Parathyroid adenoma (tissue), 2 donors: ENCODE results near the gene GUCA2A.

Source experiments
- H2AFZ ChIP-seq: fragments of 300-600 bp; sonication (generic); one replicate; pipeline ENCODE4 v1.7.0; 2017; ENCODE audit warnings: antibody characterized with exemption, mild to moderate bottlenecking
- H3K27ac ChIP-seq: fragments of 300-600 bp; sonication (generic); one replicate; pipeline ENCODE4 v1.7.0; 2017
- H3K27me3 ChIP-seq: fragments of 300-600 bp; sonication (generic); one replicate; pipeline ENCODE4 v1.7.0; 2017; ENCODE audit warnings: low read length; ENCODE audit not compliant: control insufficient read depth, insufficient read depth
- H3K36me3 ChIP-seq: fragments of 300-600 bp; sonication (generic); one replicate; pipeline ENCODE4 v1.7.0; 2017; ENCODE audit warnings: low read length; ENCODE audit not compliant: control insufficient read depth, insufficient read depth
- H3K4me1 ChIP-seq: fragments of 300-600 bp; sonication (generic); one replicate; pipeline ENCODE4 v1.7.0; 2017; ENCODE audit warnings: control low read depth
- H3K4me2 ChIP-seq: fragments of 300-600 bp; sonication (generic); one replicate; pipeline ENCODE4 v1.7.0; 2017; ENCODE audit warnings: low read length
- H3K4me3 ChIP-seq: fragments of 300-600 bp; sonication (generic); one replicate; pipeline ENCODE4 v1.7.0; 2017; ENCODE audit warnings: low read depth, low read length
- H3K79me2 ChIP-seq: fragments of 300-600 bp; sonication (generic); one replicate; pipeline ENCODE4 v1.7.0; 2017; ENCODE audit warnings: control low read depth
- H3K9ac ChIP-seq: fragments of 300-600 bp; sonication (generic); one replicate; pipeline ENCODE4 v1.7.0; 2017; ENCODE audit warnings: mild to moderate bottlenecking
- H3K9me3 ChIP-seq: fragments of 300-600 bp; sonication (generic); one replicate; pipeline ENCODE4 v1.7.0; 2017; ENCODE audit warnings: low read length; ENCODE audit not compliant: control insufficient read depth
- TF ChIP-seq, protein P1 (sequence below): fragments of 300-600 bp; sonication (generic); IDR thresholded peaks from one replicate; pipeline ENCODE4 v1.7.0; 2017; ENCODE audit warnings: antibody characterized with exemption, mild to moderate bottlenecking
- donor health status: primary hyperparathyroidism.

The GUCA2A gene

DNA sequence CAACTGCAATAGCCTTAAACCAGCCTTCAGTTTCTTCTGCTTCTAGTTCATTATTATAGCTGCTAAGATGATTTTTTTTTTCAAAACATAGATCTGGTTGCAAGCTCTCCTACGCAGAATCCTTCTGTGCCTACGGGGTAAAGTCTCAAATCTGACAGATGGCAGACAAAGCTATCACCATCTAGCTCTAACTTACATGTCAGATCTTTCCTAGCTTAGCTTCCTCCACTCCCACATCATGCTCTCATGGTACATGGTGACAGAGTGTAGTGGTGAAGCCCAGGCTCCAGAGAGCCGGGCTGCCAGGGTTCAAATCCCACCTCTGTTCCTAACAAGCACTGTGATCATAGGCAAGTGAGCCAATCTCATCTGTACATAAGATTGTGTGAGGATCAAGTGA lies 35.6 kb downstream of the GUCA2A start:
- no peak overlapping the region for H3K4me2 ChIP-seq
- no peak overlapping the region for H3K27ac ChIP-seq
- no peak overlapping the region for H3K4me3 ChIP-seq
- H3K4me1 ChIP-seq = no peaks in the 10 kb centered on the region
- no peaks in the 10 kb centered on the region for H3K9me3 ChIP-seq
- H3K79me2 ChIP-seq = no peaks in the 10 kb centered on the region
- H2AFZ ChIP-seq = no peak overlapping the region
- no peaks in the 10 kb centered on the region for H3K27me3 ChIP-seq
- H3K9ac ChIP-seq = no peak overlapping the region
- TF ChIP-seq, protein P1, sequence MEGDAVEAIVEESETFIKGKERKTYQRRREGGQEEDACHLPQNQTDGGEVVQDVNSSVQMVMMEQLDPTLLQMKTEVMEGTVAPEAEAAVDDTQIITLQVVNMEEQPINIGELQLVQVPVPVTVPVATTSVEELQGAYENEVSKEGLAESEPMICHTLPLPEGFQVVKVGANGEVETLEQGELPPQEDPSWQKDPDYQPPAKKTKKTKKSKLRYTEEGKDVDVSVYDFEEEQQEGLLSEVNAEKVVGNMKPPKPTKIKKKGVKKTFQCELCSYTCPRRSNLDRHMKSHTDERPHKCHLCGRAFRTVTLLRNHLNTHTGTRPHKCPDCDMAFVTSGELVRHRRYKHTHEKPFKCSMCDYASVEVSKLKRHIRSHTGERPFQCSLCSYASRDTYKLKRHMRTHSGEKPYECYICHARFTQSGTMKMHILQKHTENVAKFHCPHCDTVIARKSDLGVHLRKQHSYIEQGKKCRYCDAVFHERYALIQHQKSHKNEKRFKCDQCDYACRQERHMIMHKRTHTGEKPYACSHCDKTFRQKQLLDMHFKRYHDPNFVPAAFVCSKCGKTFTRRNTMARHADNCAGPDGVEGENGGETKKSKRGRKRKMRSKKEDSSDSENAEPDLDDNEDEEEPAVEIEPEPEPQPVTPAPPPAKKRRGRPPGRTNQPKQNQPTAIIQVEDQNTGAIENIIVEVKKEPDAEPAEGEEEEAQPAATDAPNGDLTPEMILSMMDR = no peak
- no peaks in the 10 kb centered on the region for H3K36me3 ChIP-seq

DNA sequence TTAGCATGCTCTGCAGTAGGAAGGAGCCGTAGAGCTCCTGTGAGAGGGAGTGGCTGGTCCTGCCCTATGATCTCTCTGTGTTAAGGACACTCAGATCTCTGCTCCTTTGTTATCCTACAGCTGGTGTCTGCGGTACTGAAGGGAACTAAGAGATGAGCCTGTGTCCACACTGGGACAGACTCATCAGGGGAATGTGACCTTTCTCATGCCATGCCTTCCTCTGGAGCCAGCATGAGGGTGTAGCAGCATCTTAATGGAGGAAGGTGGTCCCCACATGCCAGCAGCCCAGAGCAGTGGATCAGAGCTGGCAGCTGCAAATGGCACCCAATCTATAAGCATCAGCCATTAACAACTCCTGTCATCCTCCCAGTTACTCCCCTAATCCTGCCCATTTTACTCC lies 36.0 kb downstream of the GUCA2A start:
- no peaks in the 10 kb centered on the region for H3K4me1 ChIP-seq
- H3K4me3 ChIP-seq = no peak overlapping the region
- TF ChIP-seq, protein P1 = no peak
- H3K27me3 ChIP-seq = no peaks in the 10 kb centered on the region
- H3K27ac ChIP-seq = no peak overlapping the region
- no peaks in the 10 kb centered on the region for H3K79me2 ChIP-seq
- no peaks in the 10 kb centered on the region for H3K9me3 ChIP-seq
- H3K4me2 ChIP-seq = no peak overlapping the region
- no peaks in the 10 kb centered on the region for H3K36me3 ChIP-seq
- no peak overlapping the region for H2AFZ ChIP-seq
- no peak overlapping the region for H3K9ac ChIP-seq

DNA sequence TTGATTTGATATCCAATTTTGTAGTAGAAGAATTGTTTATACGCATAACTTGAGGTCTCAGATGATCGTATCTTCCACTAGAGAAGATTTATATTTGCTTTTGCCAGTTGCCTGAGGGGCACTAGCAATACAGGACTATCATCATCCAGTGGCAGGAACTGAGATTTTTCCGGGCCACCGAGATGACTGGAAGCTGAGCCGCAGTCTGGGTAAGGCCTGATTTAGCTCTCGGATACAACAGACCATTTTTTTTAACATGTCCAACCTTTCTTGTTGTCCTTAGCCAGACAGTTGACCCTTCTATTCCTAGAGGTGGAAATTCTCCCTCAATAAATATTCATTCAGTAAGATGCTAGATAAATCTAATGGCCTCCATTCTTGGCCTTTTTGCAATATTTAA lies 36.8 kb downstream of the GUCA2A start:
- no peaks in the 10 kb centered on the region for H3K27me3 ChIP-seq
- no peaks in the 10 kb centered on the region for H3K36me3 ChIP-seq
- TF ChIP-seq, protein P1 = no peak
- H3K4me1 ChIP-seq = no peaks in the 10 kb centered on the region
- H2AFZ ChIP-seq = no peak overlapping the region
- H3K79me2 ChIP-seq = no peaks in the 10 kb centered on the region
- no peak overlapping the region for H3K27ac ChIP-seq
- no peak overlapping the region for H3K4me2 ChIP-seq
- no peak overlapping the region for H3K9ac ChIP-seq
- no peak overlapping the region for H3K4me3 ChIP-seq
- no peaks in the 10 kb centered on the region for H3K9me3 ChIP-seq

DNA sequence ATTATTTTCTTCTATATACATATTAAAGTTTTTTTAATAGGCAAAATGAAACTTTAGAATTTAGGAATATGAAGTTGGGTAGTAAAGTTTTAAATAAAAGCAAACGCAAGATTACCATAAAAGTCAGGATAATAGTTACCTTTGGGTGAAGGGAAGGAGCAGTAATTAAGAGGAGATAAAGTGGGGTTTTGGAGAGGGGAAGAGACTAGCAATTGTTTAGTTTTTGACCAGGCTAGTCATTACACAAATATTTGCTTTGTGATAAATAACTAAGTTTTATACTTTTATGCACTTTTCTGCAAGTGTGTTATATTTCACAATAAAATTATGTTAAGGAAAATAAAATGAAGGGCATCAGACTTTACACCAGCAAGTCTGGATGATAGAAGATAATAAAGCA lies 39.0 kb downstream of the GUCA2A start:
- H3K36me3 ChIP-seq = no peaks in the 10 kb centered on the region
- H3K9ac ChIP-seq = no peak overlapping the region
- TF ChIP-seq, protein P1 = no peak
- no peak overlapping the region for H3K4me2 ChIP-seq
- no peaks in the 10 kb centered on the region for H3K27me3 ChIP-seq
- no peak overlapping the region for H2AFZ ChIP-seq
- no peaks in the 10 kb centered on the region for H3K4me1 ChIP-seq
- no peak overlapping the region for H3K4me3 ChIP-seq
- no peaks in the 10 kb centered on the region for H3K9me3 ChIP-seq
- no peak overlapping the region for H3K27ac ChIP-seq
- H3K79me2 ChIP-seq = no peaks in the 10 kb centered on the region

DNA sequence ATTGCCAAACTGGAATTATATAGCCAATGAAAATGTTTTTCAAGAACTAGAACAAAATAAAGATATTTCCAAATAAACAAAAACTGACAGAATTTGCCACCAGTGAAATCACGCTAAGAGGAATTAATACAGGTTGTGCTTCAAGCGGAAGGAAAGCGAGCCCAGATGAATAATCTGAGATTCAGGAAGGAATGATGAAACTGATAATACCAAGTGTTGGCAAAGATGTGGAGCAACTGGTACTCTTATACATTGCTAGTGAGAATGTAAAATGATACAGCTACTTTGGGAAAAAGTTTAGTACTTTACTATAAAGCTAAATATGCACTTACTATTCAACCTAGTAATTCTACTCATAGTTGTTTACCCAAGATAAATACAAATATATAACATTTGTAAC lies 42.1 kb downstream of the GUCA2A start:
- TF ChIP-seq, protein P1 = no peak
- Histone ChIP-seq H3K27me3 (no peaks in the 10 kb centered on the region), H2AFZ (no peak overlapping the region), H3K4me3 (no peak overlapping the region), H3K9me3 (no peaks in the 10 kb centered on the region), H3K36me3 (no peaks in the 10 kb centered on the region), H3K27ac (no peak overlapping the region), H3K79me2 (no peaks in the 10 kb centered on the region), H3K4me1 (no peaks in the 10 kb centered on the region), H3K9ac (no peak overlapping the region), H3K4me2 (no peak overlapping the region)
